GM10248 (cell line): ENCODE measurements around the gene LYZL4.

ENCODE experiments used
- CTCF ChIA-PET: fragments of 300-600 bp; sonication (Branson Sonifier 250); formaldehyde crosslinking; extraction: SDS; loops from one replicate; lab custom pipeline; 2021; ENCODE audit warnings: antibody characterized with exemption; lab: Yijun Ruan, JAX
- POLR2A ChIA-PET: fragments of 350-650 bp; sonication (Branson Sonifier 250); formaldehyde crosslinking; extraction: SDS; loops from one replicate; lab custom pipeline; 2020; ENCODE audit warnings: antibody characterized with exemption; lab: Yijun Ruan, JAX
- DNase-seq: peaks from one replicate; pipeline ENCODE4 v3.0.0; 2012; ENCODE audit errors: extremely low spot score
- CTCF ChIP-seq: IDR thresholded peaks from 2 replicates; pipeline ENCODE4 v1.5.1; 2012; ENCODE audit warnings: mild to moderate bottlenecking, low read depth; ENCODE audit errors: extremely low read depth, missing control alignments, control extremely low read depth

LYZL4 gene

GRCh38 chr3:42349765-42350594, 60.4 kb downstream of the LYZL4 start:
- no peak for TF ChIP-seq CTCF
- DNase-seq: no peak
- ChIA-PET CTCF (no interaction called here), POLR2A (no interaction called here)

GRCh38 chr3:42347928-42348327, 62.5 kb downstream of the LYZL4 start:
- no peak for DNase-seq
- CTCF ChIA-PET: no interaction called here
- POLR2A ChIA-PET: no interaction called here
- no peak for TF ChIP-seq CTCF
